GM19468 (cell line): Measurements from ENCODE around the gene SYNGAP1.
"Not testable (repeated sequence)": the region's sequence is repeated elsewhere in the genome, so short reads cannot be mapped to it uniquely, and the experiment has no call there.

Source experiments
- ATAC-seq: cut with Tn5 transposase; IDR thresholded peaks from one replicate; pipeline ENCODE4 v1.9.1; 2021; ENCODE audit warnings: mild to moderate bottlenecking, moderate library complexity, moderate number of reproducible peaks; ENCODE audit not compliant: unreplicated experiment; ENCODE audit errors: extremely low read depth

SYNGAP1 gene

DNA sequence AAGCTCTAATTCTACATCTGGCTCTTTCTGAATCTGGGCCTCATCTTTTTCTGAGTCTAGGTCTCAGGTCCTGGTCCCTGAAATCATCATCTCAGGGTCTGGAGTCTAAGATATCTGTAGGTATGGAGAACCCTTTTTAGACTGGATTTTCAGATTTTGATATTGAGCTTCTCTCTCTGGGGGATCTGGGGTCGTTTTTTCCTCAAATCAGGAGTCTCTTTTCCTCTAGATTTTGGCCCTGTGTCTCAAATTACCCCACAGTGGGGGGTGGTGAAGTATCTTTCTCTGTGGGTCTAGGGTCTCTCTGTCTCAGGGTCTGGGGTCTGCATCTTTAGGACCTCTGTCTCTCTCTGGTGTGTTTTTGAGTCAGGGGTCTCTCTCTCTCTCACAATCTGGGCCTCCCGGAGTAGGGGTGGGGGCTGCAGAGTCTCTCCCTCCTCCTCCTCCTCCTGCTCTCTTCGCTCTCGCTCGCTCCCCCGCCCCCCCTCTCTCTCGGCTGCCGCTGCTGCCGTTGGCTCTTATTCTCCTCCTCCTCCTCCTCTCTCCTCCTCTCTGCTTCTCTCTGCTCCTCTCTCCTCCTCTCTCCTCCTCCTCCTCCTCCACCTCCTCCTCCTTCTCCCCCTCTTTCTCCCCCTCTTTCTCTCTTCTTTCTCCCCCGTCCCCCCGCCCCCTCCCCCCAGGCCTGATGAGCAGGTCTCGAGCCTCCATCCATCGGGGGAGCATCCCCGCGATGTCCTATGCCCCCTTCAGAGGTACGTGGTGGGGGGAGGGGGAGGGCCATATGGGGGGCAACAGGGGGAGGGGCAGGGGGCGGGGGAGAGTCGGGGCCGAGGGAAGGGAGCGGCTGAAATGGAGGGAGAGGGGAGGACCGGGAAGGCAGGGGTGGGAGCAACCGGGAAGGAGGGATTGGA is at the start of gene SYNGAP1:
Gene SYNGAP1 (plus strand): TSS at position 486 of the 911 bp plus-strand sequence. CDS start 200 bp downstream, at position 686.
- ATAC-seq = no peak

GRCh38 chr6:33371901-33372300 is 48.0 kb upstream of the SYNGAP1 start:
- ATAC-seq = not testable (repeated sequence)

- ATAC-seq = no peak
Observed at GRCh38 chr6:33372526-33373123, 47.2 kb upstream of the SYNGAP1 start.

DNA sequence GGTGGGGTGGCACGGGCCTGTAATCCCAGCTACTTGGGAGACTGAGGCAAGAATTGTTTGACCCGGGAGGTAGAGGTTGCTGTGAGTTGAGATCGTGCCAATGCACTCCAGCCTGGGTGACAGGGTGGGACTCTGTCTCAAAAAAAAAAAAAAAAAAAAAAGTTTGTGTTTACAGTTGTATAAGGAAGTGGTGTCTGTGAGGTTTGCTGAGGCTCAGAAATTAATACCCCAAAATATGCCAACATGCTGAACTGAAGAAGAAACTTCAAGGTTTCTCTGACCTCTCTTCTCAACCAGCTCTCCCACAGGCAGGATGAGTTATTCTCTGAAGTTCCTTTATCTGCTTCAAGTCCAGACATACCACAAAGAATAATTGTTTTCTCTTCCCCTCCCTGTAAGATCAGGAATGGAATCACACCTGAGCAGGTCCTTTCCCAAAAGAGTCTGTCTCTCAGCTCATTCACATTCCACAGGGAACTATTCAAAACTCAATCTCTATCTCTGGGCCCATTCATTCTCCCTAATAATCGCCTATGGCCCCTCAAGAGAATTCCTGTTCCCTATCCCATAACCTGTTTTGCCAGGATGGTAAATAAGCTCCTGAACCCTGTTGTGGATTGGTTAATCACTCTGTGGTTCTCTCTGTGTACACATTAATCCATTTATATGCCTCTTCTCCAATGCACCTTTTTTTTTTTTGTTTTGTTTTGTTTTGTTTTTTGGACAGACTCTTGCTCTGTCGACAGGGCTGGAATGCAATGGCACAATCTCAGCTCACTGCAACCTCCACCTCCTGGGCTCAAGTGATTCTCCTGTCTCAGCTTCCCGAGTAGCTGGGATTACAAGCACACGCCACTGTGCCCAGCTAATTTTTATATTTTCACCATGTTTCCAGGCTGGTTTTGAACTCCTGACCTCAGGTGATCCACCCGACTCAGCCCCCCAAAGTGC is 45.6 kb upstream of the SYNGAP1 start:
- no peak for ATAC-seq

- no peak for ATAC-seq
Observed at GRCh38 chr6:33375143-33375671, 44.7 kb upstream of the SYNGAP1 start.

GRCh38 chr6:33377171-33377570 is 42.7 kb upstream of the SYNGAP1 start:
- ATAC-seq = no peak

- ATAC-seq = not testable (repeated sequence)
Observed at GRCh38 chr6:33379184-33379583, 40.7 kb upstream of the SYNGAP1 start.

DNA sequence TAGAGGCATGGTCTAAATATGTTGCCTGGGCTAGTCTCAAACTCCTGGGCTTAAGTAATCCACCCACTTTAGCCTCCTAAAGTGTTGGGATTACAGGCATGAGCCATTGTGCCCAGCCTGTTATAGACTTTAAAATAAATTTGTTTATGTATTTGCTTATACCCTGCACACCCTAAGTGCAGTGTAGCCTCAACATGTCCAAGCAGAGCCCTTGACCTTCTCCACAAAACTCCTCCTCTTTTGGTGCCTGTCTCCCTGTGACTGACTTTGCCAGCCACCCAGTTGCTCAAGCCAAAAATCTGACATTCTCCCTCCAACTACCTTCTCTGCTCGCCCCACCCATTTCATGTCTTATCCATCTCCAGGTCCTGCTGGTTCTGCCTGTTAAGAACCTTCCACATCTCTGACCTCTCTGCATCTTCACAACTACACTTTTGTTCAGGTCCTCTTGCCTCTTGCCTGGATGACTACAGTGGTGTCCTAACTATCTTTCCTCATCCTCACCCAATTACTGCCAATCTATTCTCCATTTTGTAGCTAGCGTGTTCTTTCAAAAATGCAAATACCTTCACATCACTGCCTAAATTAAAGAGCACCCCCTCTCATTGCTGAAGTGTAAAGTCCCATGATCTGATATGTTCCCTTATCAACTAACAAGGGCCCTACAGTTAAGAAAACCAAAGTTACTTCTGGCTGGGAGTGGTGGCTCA is 39.4 kb upstream of the SYNGAP1 start:
- no peak for ATAC-seq

DNA sequence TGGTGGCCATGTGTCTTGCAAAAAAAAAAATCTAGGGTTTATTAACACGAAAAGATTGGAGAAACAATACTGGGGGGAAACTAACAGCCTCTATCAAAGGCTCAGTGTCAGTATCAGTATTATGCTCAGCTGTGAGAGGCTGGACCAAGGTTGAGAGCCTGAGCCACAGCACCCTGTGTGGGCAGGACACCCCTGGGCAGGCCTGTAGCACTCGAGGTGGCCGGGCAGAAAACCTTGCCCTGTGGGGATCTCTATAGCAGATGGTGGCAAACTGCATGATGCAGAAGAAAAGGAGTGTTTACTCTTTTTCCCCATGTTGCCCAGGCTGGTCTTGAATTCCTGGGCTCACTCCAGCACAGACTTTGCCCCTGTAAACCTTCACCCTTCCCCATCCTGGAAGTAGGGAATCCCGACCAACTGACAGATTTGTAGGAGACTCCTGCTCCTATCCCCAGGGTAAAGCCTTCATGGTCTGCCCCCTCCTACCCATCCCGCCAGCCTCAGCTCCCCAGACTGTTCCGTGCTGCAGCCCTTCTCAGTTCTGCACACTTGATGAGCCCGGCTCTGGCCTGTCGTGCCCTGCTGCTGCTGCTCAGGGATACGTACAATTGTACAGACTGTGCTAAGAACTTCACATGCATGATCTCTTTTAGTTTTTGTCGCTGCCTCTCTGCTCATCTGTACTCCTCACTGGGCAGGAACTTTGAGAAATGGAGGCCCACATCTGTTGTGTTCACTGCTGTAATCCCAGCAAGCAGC is 36.3 kb upstream of the SYNGAP1 start:
- ATAC-seq = no peak

DNA sequence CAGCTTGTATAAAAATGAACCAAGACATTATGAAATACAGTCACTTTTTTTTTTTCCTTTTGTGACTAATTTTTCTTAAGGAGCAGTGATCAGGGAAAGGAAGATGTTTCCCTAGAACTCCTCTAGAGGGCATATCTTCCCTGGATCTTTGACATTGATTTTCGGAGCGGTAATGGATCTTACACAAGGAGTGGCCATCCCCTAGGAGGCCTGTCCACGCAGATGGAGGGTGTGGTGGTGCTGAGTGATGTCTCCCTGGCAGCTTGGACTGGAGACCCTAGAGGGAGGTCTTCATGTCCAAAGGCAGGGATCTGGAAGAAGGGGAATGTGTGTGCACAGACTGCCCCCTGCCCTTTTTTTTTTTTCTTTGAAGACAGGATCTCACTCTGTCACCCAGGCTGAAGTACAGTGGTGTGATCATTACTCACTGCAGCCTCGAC is 35.3 kb upstream of the SYNGAP1 start:
- no peak for ATAC-seq

DNA sequence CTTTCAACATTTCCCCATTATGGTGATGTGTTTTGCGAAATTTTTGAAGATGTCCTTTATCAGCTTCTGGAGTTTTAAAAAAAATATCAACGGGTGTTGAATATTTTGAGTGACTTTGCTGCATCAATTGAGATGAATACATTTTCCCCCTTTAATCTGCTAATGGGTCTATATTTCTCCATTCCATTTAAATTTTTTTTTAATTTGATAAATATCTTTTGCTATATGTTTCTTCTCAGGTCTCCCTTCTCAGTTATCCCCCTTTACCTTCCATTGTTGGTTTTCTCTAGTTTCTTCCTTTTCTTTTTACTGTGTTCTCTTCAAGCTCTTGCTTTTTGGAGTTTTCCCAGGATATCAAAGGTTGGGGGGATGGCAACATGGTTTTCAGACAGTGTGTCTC is 29.7 kb upstream of the SYNGAP1 start:
- ATAC-seq = no peak

GRCh38 chr6:33390767-33391277 is 29.0 kb upstream of the SYNGAP1 start:
- ATAC-seq = no peak

DNA sequence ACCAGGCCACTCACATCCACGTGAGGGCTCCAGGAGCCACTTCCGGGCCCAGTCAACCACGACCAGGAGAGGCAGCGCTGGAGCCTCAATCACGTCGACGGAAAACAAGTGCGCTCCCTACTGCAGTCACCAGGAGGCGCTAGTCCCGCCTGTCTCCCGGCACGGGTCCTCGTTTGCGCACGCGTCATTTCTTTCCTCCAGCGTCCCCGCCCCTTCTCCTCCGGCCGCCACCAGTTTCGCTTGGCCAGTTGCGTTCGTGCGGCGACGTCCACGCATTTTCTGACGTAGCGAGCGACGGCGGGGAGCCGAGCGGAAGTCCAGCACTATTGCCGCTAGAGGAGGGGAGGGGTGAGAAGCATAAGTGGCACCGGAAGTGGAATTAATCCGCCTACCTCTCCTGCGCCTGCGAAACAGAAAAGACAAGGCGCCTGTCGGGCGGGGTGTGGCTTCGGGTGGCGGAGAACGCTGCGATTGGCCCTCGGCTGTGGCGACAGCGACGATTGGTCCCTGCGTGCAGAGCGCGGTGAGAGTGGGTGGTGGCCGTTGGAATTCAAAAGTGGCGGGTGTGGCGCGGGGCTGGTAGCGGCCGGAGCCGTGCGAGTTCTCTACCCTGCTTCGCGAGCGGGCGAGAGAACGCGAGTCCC is 28.5 kb upstream of the SYNGAP1 start, which contains the start of gene KIFC1:
Gene KIFC1 (plus strand): TSS at position 546 of the 644 bp plus-strand sequence. CDS start 163 bp downstream, outside the sequence.
- ATAC-seq = peak; percentile 82

DNA sequence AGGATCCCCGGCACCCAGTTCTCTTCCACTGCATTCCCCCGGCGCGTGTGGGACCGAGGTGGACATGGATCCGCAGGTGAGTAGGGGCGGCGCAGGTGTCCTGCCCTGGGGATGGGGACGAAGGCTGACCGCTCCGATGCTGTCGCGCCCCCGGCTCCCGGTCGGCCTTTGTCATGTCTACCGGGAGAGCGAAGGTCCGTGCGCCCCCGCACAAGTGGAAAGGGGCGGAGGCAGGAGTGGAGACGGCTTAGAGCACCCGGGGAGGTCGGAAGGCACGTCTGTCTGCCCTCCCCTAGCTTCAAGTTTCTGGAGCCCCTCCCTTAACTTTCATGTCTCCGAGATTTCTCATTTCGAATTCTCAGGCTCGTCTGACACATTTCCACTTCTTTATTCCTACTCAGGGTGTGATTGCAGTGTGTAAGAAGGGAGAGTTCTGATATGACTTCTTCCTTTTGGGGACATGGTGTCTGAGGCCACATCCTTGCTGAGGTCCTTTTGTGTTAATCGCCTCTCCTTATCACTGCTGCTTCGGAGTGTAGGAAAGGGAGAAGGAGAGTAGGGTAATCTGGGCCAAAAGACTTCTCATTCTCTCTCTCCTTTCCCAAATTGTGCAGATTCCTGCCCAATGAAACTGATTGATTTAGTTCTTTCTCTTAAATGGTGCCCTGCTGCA is 27.8 kb upstream of the SYNGAP1 start:
- no peak for ATAC-seq

DNA sequence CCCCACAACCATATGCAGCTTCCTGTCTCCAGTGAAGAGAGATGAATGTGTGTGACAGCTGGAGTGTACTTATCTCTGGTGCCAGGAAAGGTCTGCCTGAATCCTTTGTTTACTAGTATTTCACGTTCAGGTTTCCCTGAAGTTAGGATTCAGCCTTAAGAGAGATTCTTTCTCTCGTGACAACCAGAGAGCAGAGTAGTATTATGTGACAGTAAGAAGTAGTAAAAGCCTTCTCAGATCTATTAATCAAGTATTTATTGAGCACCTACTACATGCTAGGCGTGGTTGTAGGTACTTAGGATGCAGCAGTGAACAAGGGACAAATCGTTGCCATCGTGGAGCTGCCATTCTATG is 27.3 kb upstream of the SYNGAP1 start:
- no peak for ATAC-seq

DNA sequence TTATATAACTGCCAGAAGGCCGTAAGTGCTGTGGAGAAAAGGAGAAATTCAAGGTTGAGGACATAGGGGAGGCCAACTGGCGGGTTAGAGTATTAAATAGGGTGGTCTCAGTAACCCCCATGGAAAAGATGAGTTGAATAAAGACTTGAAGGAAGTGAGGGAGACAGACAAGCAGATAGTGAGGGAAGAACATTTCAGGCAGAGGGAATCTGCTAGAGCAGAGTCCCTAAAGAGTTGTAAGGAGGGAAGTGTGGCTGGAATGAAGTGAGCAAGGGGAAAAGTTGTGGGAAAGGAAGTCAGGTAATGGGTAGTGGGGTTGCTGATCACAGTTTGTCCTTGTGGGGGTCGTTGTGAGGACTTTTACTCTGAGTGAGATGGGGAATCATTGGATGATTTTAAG is 26.9 kb upstream of the SYNGAP1 start:
- ATAC-seq = no peak

DNA sequence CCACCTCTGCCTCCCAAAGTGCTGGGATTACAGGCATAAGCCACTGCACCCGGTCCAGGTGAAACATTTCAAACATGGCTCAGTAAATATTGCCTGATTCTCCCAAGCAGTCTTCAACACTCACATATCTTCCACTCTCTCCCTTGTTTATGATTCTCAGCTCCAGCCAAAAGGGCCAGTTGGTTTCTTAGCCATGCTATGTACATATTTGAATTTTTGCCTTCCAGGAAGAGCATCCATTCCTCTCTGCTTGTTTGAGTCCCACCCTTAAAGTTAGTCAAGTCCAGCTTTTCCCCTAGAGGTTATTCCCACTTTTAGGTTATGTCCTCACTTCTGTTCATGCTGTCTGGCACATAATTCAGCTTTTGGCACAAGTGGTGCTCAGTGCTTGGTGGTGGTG is 22.3 kb upstream of the SYNGAP1 start:
- no peak for ATAC-seq

- ATAC-seq = not testable (repeated sequence)
Observed at GRCh38 chr6:33398601-33399000, 21.3 kb upstream of the SYNGAP1 start.
